C4-2B (cell line): ENCODE data around the gene PCED1B.

ENCODE experiments used
- H3K27ac ChIP-seq: fragments of 450-650 bp; 2 replicates; pipeline ENCODE4 v1.5.1; 2017
- ZFX ChIP-seq: fragments of 450-650 bp; IDR thresholded peaks from 2 replicates; pipeline ENCODE4 v1.6.1; 2017
- TF ChIP-seq, protein P1 (sequence below): fragments of 450-650 bp; conservative IDR thresholded peaks from 2 replicates; pipeline ENCODE4 v1.5.1; 2017; ENCODE audit warnings: mild to moderate bottlenecking

Gene PCED1B

DNA sequence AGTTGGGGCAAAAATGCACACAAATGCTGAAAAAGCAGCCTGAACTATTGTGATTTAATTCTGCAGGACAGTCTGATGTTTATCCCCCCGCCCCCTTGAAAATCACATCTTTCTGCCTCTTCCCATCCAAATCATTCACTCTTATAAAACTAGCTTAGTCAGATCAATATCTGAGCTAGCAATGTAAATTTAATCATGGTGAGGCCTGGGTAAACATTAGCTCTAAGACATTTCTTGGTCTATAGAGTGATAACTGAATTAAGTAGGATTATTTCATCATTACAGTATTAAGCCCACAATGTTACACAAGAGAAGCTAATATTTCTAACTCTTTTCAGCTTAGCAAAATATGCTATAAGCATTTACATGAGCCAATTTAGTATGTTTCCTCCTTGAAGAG is 9.1 kb upstream of the PCED1B start:
- TF ChIP-seq, protein P1, sequence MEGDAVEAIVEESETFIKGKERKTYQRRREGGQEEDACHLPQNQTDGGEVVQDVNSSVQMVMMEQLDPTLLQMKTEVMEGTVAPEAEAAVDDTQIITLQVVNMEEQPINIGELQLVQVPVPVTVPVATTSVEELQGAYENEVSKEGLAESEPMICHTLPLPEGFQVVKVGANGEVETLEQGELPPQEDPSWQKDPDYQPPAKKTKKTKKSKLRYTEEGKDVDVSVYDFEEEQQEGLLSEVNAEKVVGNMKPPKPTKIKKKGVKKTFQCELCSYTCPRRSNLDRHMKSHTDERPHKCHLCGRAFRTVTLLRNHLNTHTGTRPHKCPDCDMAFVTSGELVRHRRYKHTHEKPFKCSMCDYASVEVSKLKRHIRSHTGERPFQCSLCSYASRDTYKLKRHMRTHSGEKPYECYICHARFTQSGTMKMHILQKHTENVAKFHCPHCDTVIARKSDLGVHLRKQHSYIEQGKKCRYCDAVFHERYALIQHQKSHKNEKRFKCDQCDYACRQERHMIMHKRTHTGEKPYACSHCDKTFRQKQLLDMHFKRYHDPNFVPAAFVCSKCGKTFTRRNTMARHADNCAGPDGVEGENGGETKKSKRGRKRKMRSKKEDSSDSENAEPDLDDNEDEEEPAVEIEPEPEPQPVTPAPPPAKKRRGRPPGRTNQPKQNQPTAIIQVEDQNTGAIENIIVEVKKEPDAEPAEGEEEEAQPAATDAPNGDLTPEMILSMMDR: no peak
- H3K27ac ChIP-seq: no peak overlapping the region

DNA sequence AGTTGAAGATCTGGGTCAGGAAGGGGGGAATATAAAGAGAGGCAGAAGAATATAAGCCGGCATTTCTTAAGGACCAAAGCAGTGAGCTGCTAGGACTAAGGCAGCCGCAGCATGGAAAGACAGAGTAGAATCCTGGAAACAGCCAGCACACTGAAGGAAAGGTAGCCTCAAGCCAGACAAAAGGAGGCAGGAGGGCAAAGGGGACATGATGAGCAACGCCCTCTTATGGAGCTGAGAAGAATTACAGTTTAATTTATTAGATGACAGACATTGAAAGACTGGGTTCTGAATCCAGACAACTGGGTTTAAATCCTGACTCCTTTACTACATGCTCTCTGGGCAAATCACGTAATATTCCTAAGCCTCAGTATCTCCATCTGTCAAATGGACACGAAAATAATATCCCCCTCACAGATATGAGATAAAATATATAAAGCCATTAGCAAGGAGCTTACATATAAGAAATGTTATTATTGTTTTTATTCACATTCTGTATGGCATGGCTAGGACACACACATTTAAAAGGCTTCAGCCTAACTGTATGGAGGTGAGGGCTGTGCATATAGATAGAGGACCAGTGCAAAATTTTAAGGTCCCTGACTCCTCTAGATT is 8.1 kb upstream of the PCED1B start:
- H3K27ac ChIP-seq: no peak overlapping the region
- TF ChIP-seq, protein P1: peak; percentile 75
- TF ChIP-seq ZFX: no peak

DNA sequence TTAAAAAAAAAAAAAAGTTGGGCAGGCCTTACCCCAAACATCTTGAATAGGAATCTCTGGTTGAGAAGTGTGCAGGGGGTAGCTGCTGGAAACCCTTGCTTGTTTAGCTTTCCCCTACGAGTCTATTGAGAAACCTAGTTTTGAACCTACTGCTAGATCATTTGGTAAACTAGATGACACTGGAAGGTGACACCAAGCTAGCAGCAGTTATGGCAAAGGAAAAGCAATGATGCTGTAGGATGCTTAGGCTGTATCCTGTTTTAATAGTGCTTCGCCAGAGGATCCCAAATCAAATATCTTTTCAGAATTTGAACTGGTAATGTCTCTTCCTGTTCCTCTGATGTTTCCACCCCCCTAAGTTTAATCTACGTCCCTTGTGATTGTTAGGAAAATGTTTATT is 5.5 kb upstream of the PCED1B start:
- no peak overlapping the region for H3K27ac ChIP-seq
- TF ChIP-seq ZFX: no peak
- TF ChIP-seq, protein P1: no peak

DNA sequence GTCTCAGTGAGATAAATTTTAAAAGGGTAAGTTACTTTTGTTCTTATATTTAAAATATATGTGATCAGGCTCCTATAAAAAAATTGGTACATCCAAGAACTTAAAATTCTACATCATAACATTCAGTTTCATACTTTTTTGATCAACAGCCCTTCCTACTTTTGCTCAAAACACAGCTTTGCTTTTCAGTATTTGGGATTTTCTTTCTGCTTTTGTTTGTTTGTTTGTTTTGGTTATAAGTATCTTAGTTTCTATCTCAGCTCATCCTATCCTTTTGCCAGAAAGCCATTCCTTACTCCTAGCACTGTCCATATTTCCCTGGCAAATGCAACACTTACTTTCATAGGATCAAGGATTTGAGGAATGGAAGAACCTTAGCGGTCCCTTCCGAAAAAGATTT is 4.7 kb upstream of the PCED1B start:
- no peak for TF ChIP-seq ZFX
- TF ChIP-seq, protein P1: no peak

DNA sequence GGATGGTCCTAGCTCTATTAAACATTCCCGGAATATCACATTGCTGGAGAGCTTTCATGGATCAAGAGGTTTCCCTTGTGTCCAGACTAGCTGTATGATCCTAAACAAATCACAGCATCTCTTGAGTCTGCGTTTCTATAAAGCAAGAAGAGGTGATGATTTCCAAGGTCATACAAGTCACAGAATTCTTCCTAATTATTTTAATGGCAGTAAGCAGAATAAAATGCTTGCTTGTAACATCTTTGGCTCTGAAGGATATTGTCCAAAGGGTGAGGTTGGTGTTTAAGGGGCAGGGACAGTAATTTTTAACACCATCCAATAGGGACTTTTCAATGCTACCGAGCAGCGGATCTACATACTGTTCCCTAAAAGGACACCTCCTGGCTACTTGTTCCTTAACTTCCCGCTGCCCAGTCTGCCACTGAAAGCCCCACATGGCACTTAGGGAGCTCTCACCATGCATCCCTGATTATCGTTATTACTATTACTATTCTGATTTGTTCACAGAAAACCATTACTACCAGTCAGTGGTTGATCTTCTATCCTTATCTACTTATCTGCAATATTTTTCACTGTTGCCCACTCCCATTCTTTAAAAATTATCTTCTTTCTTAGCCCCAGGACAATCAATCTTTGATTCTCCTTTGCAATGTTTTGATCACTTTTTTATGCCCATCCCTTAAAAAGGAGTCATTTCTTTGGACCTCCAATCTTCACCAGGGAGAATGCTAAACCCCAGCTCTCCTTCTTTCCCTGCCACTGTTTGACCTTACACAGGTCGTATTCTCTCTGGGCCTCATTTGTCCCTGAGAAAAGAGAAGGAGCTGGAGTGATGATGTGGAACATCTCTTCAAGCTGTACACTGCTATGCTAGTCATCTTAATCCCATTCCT is 4.0 kb upstream of the PCED1B start:
- TF ChIP-seq, protein P1: no peak
- no peak for TF ChIP-seq ZFX
- H3K27ac ChIP-seq: no peak overlapping the region

More for the DNA sequence above, 4.7 kb upstream of the PCED1B start:
- H3K27ac ChIP-seq: no peak overlapping the region

DNA sequence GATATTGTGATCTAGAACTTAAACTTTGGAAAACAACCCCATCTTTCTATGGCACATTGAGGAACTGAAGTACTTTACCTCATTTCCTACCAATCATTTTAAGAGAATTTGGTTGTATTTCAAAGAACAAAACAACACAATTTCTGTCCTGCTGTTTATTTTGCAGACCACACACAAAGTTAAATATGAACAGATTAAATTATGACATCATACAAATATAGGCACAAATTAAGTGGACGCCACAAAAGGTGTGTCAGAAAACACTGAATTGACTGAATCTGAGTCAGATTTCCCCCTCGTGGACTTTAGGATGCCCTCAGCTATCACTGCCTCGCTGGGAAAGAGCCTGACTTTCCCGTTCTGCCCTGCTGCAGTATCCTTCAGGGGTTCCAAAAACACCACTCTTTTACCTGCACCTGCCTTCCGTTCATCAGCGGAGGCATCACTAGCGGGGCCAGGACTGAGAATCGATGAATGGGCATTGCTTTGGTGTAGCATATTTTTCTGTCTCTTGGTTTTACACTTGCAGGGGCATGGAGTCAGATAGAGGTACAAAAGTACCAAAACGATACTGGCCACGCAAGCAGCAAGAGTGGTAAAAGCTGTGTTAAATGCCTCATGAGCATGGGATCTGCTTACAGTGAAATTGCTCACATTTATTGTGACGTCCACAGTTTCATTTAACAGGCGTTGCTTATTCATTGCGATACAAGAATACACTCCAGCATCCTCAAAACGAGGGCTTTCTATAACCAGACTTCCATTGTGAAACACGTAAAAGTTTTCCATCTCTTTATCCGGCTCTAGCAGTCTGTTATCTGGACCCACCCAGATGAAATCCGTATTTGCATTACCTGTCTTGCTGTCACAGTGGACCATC is 2.0 kb upstream of the PCED1B start:
- no peak overlapping the region for H3K27ac ChIP-seq
- TF ChIP-seq ZFX: no peak
- TF ChIP-seq, protein P1: no peak

DNA sequence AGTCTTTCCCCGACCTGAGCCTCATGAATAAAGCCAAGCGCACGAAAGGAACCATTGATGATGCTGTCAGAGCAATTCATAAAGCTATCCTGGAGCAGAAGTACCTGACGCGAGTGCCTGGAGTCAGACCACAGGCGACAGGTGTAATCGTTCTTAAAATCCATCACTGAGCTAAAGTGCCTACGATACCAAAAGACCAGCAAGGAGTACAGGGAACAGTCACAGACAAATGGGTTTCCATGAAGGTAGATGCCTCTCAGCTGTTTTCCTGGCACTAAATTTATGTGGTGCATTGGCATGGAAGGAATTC is 1.4 kb upstream of the PCED1B start:
- H3K27ac ChIP-seq: no peak overlapping the region

More for the DNA sequence above, 1.4 kb upstream of the PCED1B start:
- no peak for TF ChIP-seq ZFX
- TF ChIP-seq, protein P1: no peak
